ENCODE results near the gene SELENOK. TPM values are rescaled to one million over a fixed set of nuclear protein-coding genes. Genes with fewer than 3 reads are reported as not detected.

Gene SELENOK
- total and polyA plus RNA-seq, 2 of the 13 experiments (the other 11 are each of a cell fraction or from before 2014, with no cell fraction given): 67.0 to 81.0 TPM

GRCh38 chr3:53843195-53844177 is 48.2 kb downstream of the SELENOK start (continued):
- TF ChIP-seq HOMEZ (CRISPR knock-in tag; IDR thresholded peaks at IDR 0.05; ENCODE audit: low read depth) (no peak), ZNF556 (CRISPR knock-in tag; IDR thresholded peaks at IDR 0.05; ENCODE audit: borderline replicate concordance) (no peak), SSRP1 (CRISPR knock-in tag; IDR thresholded peaks at IDR 0.05) (peak; percentile 90), ATRX (CRISPR knock-in tag; IDR thresholded peaks at IDR 0.05; ENCODE audit: borderline replicate concordance) (no peak), DRAP1 (CRISPR knock-in tag; IDR thresholded peaks at IDR 0.05) (peak; percentile 19; the same call in 1 of the 2 replicates), SALL2 (CRISPR knock-in tag; IDR thresholded peaks at IDR 0.05) (no peak), PLRG1 (conservative IDR thresholded peaks at IDR 0.05) (no peak), KLF15 (CRISPR knock-in tag; IDR thresholded peaks at IDR 0.05; ENCODE audit: borderline replicate concordance) (0 out of 2 replicates have a peak, but pooled peaks have one; percentile 21), NR2F2 (IDR thresholded peaks at IDR 0.05; ENCODE audit: borderline replicate concordance, low read depth) (peak; percentile 94), POGK (CRISPR knock-in tag; conservative IDR thresholded peaks at IDR 0.05) (no peak), ZNF850 (CRISPR knock-in tag; conservative IDR thresholded peaks at IDR 0.05) (no peak), SMAD3 (CRISPR knock-in tag; IDR thresholded peaks at IDR 0.05) (no peak)
- TF ChIP-seq, protein P1, sequence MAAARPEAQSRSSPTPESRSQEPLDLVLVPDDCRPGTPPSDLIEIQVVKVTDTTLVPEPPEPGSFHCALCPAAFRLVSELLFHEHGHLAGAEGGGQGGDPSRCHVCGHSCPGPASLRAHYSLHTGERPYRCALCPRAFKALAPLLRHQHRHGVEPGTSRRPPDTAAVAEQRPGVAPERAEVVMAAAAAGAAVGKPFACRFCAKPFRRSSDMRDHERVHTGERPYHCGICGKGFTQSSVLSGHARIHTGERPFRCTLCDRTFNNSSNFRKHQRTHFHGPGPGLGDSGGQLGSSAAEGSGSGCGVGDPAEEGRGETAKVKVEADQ (CRISPR knock-in tag; IDR thresholded peaks at IDR 0.05; ENCODE audit: borderline replicate concordance): no peak
- TF ChIP-seq, protein P2, sequence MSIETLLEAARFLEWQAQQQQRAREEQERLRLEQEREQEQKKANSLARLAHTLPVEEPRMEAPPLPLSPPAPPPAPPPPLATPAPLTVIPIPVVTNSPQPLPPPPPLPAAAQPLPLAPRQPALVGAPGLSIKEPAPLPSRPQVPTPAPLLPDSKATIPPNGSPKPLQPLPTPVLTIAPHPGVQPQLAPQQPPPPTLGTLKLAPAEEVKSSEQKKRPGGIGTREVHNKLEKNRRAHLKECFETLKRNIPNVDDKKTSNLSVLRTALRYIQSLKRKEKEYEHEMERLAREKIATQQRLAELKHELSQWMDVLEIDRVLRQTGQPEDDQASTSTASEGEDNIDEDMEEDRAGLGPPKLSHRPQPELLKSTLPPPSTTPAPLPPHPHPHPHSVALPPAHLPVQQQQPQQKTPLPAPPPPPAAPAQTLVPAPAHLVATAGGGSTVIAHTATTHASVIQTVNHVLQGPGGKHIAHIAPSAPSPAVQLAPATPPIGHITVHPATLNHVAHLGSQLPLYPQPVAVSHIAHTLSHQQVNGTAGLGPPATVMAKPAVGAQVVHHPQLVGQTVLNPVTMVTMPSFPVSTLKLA (IDR thresholded peaks at IDR 0.05): no peak
- TF ChIP-seq, protein P3, sequence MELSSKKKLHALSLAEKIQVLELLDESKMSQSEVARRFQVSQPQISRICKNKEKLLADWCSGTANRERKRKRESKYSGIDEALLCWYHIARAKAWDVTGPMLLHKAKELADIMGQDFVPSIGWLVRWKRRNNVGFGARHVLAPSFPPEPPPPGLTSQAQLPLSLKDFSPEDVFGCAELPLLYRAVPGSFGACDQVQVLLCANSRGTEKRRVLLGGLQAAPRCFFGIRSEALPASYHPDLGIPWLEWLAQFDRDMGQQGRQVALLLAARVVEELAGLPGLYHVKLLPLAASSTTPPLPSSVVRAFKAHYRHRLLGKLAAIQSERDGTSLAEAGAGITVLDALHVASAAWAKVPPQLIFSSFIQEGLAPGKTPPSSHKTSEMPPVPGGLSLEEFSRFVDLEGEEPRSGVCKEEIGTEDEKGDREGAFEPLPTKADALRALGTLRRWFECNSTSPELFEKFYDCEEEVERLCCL (CRISPR knock-in tag; IDR thresholded peaks at IDR 0.05; ENCODE audit: borderline replicate concordance): no peak; the same call in 1 of the 2 replicates
- TF ChIP-seq, protein P4, sequence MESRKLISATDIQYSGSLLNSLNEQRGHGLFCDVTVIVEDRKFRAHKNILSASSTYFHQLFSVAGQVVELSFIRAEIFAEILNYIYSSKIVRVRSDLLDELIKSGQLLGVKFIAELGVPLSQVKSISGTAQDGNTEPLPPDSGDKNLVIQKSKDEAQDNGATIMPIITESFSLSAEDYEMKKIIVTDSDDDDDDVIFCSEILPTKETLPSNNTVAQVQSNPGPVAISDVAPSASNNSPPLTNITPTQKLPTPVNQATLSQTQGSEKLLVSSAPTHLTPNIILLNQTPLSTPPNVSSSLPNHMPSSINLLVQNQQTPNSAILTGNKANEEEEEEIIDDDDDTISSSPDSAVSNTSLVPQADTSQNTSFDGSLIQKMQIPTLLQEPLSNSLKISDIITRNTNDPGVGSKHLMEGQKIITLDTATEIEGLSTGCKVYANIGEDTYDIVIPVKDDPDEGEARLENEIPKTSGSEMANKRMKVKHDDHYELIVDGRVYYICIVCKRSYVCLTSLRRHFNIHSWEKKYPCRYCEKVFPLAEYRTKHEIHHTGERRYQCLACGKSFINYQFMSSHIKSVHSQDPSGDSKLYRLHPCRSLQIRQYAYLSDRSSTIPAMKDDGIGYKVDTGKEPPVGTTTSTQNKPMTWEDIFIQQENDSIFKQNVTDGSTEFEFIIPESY (CRISPR knock-in tag; IDR thresholded peaks at IDR 0.05): no peak
